CD4-positive, alpha-beta T cell treated with Interleukin-17A for 1 hour (primary cell): ENCODE results near the gene RARG.

Source experiments
- DNase-seq: peaks from one replicate; pipeline ENCODE4 v3.0.0-alpha.2; 2020

RARG gene

GRCh38 chr12:53161119-53161911 lies 70.7 kb downstream of the RARG start:
- DNase-seq, result no peak

DNA sequence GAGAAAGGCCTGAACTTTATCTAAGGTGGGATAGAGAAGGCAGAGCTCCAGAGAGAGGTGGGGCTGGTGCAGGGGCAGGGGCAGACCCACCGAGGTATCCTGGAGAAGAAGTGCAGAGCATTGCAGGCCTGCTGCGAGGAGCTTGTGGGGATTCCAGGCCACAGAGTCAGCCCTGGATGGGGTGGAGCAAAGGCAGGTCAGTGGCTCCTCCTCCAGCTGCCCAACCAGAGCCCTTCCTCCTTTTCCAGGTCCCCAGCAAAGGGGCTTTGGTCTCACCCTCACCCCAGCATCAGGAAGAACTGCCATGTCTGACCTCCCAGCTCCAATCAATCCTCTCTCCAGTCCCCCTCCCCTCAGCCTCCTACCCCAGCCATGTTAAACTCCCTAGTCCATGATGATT lies 71.3 kb downstream of the RARG start:
- no peak for DNase-seq
